AG09319 (cell line): ENCODE data around the gene CDKAL1.

Experiments
- DNase-seq: peaks from one replicate; pipeline ENCODE4 v3.0.0-alpha.2; 2010; ENCODE audit warnings: low read depth; ENCODE audit errors: extremely low read depth
- TF ChIP-seq, protein P1 (sequence below): IDR thresholded peaks from 2 replicates; pipeline ENCODE4 v1.5.1; 2011; ENCODE audit warnings: low read depth, mild to moderate bottlenecking, inconsistent platforms, low read length, moderate library complexity

CDKAL1 gene

DNA sequence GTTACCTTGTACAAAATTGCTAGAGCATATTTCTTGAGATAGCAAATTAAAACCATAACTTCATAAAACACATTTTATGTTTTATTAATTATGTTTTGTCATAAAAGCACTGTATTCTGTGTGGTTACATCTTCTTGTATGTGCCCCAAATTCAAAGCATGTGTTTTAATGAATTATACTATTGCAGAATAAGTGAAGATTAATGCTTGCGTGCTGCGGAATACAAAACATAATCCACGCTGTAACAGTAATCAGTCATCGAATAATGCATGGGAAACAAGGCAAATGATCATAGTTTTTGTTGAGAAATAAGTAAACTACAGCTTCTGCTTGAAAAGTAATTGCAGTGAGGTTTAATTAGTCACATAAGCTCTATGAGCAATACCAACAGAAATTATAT lies 600.1 kb downstream of the CDKAL1 start:
- DNase-seq = no peak
- TF ChIP-seq, protein P1, sequence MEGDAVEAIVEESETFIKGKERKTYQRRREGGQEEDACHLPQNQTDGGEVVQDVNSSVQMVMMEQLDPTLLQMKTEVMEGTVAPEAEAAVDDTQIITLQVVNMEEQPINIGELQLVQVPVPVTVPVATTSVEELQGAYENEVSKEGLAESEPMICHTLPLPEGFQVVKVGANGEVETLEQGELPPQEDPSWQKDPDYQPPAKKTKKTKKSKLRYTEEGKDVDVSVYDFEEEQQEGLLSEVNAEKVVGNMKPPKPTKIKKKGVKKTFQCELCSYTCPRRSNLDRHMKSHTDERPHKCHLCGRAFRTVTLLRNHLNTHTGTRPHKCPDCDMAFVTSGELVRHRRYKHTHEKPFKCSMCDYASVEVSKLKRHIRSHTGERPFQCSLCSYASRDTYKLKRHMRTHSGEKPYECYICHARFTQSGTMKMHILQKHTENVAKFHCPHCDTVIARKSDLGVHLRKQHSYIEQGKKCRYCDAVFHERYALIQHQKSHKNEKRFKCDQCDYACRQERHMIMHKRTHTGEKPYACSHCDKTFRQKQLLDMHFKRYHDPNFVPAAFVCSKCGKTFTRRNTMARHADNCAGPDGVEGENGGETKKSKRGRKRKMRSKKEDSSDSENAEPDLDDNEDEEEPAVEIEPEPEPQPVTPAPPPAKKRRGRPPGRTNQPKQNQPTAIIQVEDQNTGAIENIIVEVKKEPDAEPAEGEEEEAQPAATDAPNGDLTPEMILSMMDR = no peak

DNA sequence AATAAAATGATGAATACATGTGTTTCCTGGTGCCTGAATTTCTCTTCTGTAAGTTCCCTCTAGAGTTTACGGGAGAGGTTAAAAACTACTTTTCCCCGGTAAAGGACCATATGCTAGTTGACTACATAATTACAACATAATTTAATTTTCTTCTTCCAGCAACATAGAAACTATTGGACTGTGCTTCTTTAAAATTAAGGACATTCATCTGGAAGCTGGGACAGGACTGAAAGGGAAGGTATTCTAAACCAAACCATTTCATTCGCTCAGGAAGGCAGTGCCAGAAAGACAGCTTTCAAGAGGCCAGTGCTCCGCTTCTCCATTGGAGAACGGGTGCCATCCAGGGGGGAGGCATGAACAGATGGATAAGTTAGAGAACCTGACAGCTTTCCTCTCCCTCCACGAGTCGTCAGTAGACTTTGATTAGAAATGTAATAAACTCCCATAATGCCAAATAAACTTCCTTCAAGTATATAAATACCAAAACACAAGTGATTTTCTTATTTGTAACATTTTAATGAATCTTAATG lies 601.3 kb downstream of the CDKAL1 start:
- no peak for DNase-seq
- TF ChIP-seq, protein P1 = no peak

DNA sequence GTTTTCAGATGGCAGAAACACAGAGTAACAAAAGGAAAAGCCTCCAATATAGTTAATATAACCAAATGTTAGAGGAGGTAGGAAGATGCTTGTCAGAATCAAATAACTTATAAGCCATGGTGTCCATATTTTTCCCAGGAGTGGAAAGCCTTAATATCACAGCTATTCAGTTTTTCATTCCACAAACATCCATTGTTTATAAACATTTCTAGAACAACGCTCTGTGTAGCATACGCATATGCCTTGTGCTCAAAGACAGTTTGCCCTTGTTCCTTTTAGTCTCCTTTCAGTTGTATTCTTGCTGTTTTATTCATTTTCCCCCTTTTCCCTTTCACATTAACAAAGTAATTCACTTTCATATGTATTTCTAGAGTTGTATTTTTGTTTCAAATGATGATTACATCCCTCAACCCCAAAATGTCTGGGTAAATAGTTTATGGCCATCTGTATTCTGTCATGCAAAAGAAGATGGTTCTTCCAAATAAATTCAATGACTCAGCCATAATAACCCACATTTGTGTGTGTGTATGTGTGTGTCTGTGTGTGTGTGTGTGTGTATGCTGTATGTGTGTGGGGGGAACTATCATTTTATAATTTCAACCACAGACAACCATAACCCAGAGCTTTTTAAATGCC lies 603.6 kb downstream of the CDKAL1 start:
- TF ChIP-seq, protein P1 = no peak
- no peak for DNase-seq

DNA sequence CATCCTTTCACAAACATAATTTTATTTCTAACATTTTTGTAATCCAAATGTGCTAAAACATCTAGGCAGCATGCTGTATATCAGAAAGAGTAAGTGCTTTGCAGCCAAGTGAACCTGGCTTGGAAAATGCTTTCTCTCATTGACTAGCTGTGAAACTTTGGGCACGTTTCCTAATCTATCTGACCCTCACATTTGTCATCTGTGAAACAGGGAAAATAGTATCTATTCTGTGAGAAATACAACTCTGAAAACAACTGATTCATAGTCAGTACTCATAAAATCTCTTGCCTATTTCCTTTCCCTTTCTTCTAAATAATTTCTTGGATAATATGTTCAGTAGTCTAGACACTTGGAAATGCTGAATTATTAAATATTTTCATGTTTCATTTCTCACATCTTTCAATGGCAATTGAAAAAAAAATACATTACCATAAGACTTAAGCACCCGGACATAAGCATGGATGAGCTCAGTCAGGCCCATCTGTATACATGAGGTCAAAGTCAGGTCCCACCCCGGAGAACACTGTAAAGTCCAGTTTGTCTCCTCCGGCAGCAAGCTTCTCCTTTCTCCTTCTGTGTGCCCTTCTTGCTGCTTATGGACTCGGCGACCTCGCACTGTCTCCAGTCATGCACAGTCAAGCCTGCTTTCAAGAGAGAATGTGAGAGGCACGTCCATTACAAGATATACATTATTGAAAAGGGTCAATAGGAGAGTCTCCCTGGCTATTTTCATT lies 604.2 kb downstream of the CDKAL1 start:
- TF ChIP-seq, protein P1 = no peak
- DNase-seq = no peak

DNA sequence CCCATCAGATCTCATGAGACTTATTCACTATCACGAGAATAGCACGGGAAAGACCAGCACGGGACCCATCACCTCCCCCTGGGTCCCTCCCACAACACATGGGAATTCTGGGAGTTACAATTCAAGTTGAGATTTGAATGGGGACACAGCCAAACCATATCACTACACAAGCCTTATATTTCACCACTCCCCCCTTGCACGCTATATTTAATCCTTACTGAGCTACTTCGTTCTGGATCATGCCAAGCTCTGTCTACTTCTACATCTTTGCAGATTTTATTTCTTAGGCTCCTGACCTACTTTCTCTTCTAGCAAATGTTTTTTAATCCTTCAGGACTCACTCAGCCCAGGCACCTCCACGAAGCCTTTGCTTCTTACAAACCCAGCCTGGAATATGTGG lies 606.7 kb downstream of the CDKAL1 start:
- TF ChIP-seq, protein P1 = no peak
- DNase-seq = no peak

DNA sequence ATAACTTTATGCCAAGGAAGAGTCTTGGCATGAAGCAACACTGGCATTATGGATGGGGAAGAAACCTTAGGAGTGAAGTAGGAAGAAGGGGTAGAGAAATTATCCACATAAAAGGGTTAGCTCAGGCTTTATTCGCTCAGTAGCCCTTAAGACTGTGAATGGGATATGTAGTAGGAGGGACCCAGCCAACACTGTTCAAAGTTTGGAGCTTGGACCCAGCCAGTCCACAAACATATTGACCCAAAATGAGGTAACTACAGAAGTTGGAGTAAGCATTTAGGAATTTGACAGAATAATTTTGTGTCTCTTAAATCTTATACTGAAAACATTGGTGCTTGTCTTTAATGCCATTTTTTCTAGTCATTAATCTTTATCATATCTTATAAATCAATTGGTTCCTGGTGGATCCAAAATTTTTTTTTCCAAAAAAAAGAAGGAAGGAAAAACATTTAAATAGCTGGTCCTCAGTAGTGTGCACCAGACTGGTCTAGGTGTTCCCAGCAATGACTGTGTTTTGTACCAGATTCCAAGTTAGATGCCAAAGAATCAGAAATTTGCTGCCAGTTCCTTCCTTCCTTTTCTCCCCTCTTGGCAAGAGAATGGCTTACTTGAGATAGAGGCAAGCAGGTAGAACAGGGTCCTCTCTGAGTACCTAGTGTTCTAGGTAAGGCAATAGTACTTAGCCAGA lies 607.5 kb downstream of the CDKAL1 start:
- TF ChIP-seq, protein P1 = no peak

DNA sequence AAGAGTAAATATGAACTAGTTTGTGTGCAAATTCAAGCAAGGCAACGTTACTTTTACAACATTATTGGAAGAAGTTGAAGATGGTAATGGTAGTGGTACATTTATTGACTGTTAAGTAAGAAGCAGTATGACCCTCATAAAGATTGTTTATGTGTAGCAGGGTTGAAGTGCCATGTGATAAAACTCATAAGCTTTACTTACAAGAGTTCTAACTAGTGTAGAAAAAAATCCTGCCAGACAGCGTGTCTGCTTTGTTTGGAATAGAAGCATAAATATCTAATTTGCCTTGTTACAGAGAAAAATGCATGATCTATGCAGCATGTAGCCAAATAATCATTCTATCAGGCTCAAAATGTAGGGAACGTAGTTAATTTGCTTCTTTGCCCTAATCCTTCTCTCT lies 608.5 kb downstream of the CDKAL1 start:
- DNase-seq = no peak
- TF ChIP-seq, protein P1 = no peak

More for the DNA sequence above, 607.5 kb downstream of the CDKAL1 start:
- no peak for DNase-seq
